Middle frontal gyrus (tissue), 1 donor: Measurements from ENCODE around the gene TPRG1L.

ENCODE experiments used
- DNase-seq: peaks from one replicate; pipeline ENCODE4 v3.0.0-alpha.2; 2015; ENCODE audit warnings: low spot score; ENCODE audit errors: extremely low spot score

TPRG1L gene

GRCh38 chr1:3645247-3645646 lies 20.4 kb downstream of the TPRG1L start:
- no peak for DNase-seq

DNA sequence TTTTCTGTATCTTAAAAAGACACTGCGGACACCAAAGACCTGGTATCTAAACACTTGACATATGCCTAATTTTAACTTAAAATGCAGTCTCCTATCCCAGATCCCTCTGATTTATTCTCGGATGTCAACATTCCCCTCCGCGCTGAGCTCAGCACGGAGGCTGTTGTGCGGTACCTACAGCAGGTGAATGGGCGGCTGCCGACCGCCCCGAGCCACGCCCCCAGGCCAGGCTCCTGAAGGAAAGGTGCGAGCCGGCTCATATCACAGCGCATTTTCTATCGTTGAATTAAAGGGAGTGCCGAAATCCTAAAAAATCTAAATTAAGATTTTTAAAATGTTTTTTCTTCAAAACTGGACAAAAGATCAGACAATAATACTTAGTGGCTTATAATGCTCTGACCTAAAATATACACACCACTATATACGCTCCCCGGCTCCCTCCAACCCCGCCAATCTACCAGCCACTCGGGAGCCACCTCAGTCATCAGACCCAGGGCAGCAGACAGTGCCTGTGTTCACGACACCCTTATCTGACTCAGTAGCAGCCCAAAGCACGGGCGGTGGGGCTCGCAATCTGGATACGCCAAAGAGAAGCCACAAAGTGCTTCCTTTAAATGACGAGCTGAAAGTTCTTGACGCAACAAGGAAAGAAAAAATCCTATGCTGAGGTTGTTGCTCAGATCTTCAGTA lies 21.0 kb downstream of the TPRG1L start:
- no peak for DNase-seq

DNA sequence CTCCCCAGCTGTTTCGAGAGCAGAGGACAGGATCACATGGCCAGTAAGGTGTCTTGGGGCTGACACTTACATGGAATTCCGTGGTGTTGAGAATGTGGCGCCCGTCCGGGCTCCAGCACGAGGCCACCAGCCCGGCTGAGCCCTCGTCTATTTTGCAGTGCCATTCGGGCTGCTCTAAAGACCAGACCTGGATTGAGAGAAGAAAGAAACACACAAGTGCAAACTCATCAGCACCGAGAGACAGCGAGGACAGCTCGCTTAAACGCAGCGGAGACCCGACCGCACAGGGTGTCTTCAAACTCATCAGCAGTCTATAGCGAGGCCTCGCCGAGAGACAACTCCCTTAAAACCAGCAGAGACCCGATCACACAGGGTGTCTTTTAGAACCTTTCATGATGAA lies 21.8 kb downstream of the TPRG1L start:
- no peak for DNase-seq

- DNase-seq, result peak; percentile 89
Observed at GRCh38 chr1:3649342-3650247, 24.8 kb downstream of the TPRG1L start, which contains the start of gene WRAP73. Gene WRAP73, minus strand, starts transcription at chr1:3650103. Its CDS starts 104 bp downstream, at chr1:3649999.

GRCh38 chr1:3650248-3651025 lies 25.6 kb downstream of the TPRG1L start:
- DNase-seq, result no peak

GRCh38 chr1:3651026-3651929 lies 26.5 kb downstream of the TPRG1L start:
- no peak for DNase-seq

DNA sequence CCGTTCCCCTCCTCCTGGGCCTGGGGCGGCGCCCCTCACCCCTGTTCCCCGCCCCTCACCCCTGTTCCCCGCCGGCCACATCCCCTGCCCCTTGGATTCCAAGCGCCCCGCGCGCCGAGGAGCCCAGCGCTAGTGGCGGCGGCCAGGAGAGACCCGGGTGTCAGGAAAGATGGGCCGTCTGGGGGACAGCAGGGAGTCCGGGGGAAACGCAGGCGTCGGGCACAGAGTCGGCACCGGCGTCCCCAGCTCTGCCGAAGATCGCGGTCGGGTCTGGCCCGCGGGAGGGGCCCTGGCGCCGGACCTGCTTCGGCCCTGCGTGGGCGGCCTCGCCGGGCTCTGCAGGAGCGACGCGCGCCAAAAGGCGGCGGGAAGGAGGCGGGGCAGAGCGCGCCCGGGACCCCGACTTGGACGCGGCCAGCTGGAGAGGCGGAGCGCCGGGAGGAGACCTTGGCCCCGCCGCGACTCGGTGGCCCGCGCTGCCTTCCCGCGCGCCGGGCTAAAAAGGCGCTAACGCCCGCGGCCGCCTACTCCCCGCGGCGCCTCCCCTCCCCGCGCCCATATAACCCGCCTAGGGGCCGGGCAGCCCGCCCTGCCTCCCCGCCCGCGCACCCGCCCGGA lies 27.2 kb downstream of the TPRG1L start, which contains the start of gene TP73:
TP73 (plus strand) TSS at position 587 of the 618 bp plus-strand sequence. CDS start 29,850 bp downstream, outside the sequence.
- no peak for DNase-seq

DNA sequence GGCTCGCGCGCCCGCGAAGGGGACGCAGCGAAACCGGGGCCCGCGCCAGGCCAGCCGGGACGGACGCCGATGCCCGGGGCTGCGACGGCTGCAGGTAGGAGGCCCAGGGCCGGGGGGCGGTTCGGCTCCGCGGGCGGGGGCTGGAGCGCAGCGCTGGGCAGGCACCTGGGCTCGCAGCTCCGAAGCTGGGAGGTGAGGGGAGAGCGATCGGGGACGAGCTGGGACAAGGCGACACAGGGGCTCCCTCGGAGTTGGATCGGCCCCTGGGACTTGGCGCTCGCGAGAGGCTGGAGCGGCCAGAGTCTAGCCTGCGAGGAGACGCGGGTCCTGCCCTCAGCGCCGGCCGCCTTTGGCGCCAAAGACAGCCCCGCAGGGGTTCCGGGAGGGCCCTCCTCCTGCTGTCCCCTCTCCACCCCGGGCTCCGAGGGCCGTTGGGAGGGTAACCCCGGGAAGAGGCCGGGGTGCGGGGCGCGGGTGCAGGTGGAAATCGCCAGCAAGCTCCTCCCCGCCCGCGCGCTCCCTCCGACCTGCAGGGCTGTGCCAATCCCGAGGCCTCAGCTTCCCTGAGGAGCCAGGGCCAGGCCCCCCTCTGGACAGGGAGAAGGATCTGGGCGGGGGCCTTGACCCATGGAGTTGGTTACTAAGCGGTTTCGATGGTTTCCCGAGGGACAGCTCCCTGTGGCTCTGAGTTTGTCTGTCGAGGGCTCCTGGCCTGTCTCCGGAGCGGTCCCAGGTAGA lies 27.9 kb downstream of the TPRG1L start:
- DNase-seq, result no peak

GRCh38 chr1:3653286-3653618 lies 28.4 kb downstream of the TPRG1L start:
- no peak for DNase-seq

DNA sequence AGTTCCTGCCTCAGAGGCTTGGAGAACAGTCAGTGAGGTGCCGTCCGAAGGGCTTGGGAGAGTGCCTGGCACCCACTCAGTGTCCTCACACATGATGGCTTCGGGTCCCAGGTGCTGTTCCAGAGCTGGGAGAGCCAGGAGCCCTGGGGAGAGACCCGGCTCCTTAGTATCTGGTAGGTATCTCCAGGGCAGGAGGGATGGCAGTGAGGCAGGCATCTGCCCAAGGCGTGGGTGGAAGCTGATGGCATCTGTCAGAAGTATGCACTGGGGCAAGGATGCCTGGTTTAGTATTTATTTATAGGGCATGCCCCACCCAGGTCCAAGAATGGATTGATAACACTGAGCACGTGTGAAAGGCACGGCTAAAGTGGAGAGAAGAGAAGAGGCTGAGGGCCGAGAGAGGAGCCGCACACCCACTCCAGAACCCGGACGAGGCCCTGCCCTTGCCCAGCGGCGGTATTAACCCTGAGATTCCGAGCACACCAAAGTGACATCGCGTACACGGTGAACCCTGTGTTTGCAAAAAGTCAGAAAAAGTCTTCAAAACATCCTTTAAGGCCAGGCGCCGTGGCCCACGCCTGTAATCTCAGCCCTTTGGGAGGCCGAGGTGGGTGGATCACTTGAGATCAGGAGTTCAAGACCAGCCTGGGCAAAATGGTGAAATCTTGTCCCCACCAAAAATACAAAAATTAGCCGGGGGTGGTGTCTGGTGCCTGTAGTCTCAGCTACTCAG lies 29.9 kb downstream of the TPRG1L start:
- no peak for DNase-seq

GRCh38 chr1:3656450-3657095 lies 31.8 kb downstream of the TPRG1L start:
- no peak for DNase-seq

DNA sequence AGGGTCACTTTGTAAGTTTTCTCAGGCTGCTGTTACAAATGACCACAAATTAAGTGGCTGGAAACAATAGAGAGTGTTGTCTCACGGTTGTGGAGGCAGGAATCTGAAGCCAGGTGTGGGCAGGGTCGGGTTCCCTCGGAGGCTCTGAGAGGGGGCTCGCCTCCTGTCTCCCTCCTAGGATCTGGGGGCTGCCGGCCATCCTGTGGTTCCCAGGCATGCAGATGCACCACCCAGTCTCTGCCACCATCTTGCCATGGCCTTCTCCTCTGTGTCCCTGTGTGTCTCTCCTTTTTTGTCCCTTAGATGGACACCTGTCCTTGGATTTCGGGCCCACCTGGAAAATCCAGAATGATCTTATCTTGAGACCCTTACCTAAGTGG lies 32.3 kb downstream of the TPRG1L start:
- no peak for DNase-seq

DNA sequence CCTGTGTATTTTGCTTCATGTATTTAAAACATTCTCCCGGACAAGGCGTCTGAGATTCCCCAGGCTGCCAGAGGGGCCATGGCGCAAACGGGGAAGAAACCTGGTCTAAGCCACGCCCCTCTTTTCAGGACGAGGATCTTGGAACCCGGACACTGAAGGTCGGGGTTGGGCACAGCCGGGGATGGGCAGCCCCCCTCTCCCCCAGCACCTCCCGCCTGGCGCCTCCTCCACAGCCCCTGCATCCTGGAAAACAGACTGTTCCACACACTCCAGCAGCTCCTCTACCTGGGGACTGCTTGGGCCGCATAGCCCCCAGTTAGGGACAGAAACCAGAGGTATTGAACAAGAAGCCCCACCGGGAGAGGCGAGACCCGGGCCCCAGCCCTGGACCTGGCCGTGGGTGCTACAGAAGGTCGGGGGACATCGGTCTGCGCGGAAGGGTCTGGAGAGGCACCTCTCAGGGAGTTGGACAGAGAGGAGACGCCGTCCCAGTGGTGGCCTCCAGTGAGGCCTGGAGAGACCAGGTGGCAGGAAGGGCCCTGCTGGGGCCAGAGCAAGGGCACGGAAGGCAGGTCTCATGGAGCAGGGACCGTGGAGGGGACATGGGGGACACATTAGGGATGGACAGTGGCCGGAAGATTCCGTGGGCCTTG lies 32.9 kb downstream of the TPRG1L start:
- no peak for DNase-seq

GRCh38 chr1:3658231-3658615 lies 33.4 kb downstream of the TPRG1L start:
- no peak for DNase-seq

DNA sequence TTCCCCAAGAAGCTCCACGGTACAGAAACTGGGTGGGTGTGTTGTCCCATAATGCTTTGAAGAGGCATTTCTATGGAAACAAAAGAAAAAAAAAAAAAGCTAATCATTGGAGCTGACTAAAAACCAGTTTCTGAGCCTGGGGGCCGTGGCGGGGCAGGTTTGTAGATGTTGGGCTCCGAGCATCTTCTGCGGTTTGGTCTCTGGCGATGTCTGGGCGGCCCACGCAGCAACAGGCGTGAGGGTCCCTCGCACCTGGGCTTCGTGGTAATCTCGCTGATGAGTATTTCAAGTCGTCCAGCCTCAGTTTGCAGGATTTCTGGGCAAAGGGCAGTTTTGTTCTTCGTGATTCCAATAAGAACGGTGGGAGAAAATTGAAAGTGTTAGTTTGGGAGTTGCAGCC lies 34.3 kb downstream of the TPRG1L start:
- DNase-seq, result no peak

DNA sequence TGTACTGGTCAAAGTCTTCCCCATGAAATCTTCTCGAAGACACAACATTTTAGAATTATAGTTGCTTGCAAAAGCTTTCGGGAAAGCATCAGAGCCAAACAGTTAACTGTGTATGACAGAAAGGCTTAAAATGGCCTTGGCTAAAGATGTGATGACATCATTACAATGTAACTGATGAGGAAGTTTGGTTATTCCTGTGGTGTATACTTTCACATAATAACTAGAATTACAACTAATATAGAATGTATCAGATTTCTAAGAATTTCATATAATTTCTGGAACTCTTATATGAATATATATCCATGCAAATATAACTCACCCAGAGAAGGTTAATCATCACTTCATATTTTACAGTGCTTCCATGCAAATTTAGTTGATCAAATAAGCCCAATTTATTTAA lies 35.9 kb downstream of the TPRG1L start:
- DNase-seq, result no peak

- DNase-seq, result no peak
Observed at GRCh38 chr1:3661631-3662030, 36.8 kb downstream of the TPRG1L start.

- DNase-seq, result no peak
Observed at GRCh38 chr1:3662080-3662671, 37.4 kb downstream of the TPRG1L start.
